GM18502 (cell line): ENCODE results near the gene NAV2.
"Not testable (repeated sequence)": the region's sequence is repeated elsewhere in the genome, so short reads cannot be mapped to it uniquely, and the experiment has no call there.

ENCODE experiments used
- ATAC-seq: cut with Tn5 transposase; IDR thresholded peaks from one replicate; pipeline ENCODE4 v1.9.1; 2021; ENCODE audit warnings: mild to moderate bottlenecking; ENCODE audit not compliant: unreplicated experiment, poor library complexity

The NAV2 gene

GRCh38 chr11:19873730-19874129 is 161.1 kb downstream of the NAV2 start:
- ATAC-seq, result no peak

DNA sequence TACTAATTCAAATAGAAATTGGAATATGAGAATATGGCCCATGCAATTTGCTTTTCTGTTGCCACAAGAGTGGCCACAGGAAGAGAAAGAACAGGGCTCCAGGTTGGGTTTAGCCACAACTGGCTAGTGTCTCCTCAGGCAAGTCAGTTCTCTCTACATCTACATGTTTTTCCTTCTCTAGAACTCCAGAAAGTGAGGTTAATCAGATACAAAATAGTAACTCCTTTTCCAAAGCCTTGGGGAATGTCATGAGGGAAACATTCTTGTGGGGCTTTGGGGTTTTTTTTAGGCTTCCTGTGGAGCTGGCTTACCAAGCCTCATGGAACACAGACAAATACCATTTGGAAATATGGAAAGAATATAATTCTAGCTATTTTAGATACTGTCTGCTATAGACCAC is 161.6 kb downstream of the NAV2 start:
- no peak for ATAC-seq

DNA sequence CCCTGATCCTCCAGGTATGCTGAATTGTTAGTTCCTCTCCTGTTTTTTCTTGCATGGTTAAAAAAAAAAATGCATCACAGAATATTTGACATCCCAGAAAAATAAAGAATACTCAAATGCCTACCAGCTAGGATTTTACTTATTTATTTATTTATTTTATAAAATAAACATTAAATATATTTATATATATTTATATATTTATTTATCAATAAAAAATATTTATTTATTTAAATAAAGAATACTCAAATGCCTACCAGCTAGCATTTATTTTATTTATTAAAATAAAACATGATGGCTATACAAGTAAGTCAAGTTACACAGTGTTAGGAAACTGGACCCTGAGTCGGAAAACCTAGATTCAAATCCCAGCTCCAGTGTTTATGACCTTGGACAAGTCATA is 164.1 kb downstream of the NAV2 start:
- ATAC-seq, result no peak

DNA sequence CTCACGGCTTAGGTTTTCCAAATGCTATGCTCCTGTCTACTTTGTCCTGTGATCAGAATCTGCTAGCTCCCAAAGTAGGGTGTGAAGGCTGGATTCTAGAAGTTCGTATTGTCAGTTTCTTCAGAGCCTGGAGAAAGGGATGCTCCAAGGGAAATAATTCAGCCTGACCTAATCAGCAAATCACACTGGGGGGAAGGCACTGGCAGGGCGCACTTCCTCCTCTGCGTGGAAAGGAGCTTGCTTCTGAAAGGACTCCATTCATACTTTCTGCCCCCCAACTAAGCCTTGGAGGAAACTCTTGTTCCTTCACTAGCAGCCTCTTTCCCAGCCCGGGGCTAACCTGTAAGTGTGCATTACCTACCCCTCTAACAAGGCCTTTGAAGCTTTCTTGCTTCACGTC is 165.9 kb downstream of the NAV2 start:
- no peak for ATAC-seq

DNA sequence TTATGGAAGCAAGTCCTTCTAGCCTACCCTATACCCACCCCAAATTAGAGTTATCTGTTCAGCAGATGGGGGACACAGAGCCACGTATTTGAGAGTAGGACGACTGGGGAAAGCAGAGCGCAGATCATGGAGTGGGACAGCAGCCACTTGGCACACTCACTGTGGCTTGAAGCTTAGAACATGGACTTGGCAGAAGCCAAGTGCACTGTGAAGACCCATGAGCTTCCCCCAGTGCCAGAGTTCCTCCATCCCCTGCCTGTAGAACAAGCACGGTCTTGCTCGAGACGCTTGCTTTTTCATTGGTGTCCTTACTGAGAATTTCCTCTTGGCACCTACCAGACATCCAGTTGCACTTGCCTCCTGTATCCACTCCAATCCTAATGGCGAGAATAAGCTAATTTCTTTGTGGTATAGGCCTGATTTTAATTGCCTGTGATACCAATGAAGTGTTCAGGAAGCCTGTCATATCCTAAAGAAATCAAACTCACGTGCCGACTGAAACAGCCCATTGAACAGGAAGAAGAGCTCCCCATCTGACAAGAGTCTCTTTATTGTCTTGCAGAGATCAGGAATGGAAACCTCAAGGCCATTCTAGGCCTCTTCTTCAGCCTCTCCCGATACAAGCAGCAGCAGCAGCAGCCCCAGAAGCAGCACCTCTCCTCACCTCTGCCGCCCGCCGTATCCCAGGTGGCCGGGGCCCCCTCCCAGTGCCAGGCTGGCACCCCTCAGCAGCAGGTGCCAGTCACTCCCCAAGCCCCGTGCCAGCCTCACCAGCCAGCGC is 166.9 kb downstream of the NAV2 start:
- ATAC-seq, result no peak

- ATAC-seq, result no peak
Measured at GRCh38 chr11:19880088-19880345, 167.4 kb downstream of the NAV2 start.

- no peak for ATAC-seq
Measured at GRCh38 chr11:19881177-19881576, 168.5 kb downstream of the NAV2 start.

DNA sequence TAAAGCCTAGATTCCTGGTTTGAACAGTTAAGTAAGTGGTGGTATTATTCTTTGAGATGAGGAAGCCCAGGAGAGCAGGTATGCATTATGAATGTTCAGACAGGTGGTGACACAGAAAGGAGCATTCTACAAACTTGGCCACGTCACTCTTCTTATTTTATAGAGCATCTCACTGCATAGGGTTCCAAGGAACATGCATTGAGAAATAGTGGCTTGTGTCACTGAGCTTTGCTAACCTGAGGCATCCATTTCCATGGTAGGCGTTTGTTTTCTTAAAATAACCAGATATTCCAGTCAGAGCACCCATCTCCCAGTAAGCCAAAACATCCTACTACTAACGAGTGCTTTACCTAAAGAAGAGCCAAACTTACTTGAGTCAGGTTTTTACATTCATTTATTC is 169.7 kb downstream of the NAV2 start:
- ATAC-seq, result no peak

- no peak for ATAC-seq
Measured at GRCh38 chr11:19886498-19886897, 173.9 kb downstream of the NAV2 start.

DNA sequence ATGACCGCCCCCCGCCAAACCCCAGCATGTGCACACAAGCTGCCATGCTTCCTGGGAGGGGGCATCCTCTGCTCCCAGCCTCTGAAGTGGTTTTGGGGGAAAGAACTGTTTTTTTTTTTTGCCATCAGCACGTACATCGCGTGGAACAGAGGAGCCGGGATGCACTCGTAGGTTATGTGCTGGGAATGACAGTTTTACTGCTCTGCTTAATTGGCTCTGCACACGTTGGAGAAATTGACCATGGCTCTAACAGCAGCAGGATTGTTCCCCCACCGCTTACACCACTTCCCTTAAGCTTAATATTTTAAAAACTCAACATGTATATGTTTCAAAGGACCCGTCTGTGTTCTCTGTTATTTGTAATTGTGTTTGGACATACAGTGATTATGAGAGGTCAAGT is 175.2 kb downstream of the NAV2 start:
- ATAC-seq, result no peak

DNA sequence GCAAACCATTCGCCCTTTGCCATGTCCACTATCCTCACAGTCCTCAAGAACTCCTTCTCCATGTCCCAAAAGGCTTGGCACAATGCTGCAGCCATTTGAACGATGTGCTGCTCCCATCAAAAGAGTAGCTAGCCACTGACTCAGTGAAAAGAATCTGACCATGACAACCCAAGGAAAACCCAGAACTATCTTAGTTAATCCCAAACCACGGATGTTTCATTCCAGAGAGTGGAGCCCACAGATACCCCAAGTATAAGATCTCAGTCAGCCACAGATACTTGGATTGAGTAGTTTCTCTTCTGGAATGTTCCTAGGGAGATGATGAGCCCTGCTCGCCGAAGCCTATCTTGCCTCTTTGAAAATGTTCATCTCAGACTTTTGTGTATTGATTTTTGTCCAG is 176.9 kb downstream of the NAV2 start:
- ATAC-seq, result no peak

- ATAC-seq, result no peak
Measured at GRCh38 chr11:19890308-19890707, 177.7 kb downstream of the NAV2 start.

DNA sequence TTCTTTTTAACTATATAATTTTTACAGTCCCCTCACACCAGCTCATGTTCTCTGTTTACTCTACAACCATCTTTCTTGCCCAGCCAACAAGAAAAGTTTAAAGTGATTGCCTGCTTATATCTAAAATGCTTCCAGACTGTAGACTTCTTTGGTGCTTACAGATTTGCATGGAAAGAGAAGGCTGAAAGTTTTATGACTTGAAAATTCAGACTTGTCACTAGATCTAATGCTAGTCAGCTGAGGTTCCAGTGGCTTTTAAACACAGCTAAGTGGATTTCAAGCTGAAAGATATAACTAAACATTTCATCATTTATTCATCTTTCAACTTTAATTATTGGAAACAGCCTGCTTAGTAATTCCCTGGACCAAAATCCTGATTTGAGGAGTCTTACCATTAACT is 178.4 kb downstream of the NAV2 start:
- no peak for ATAC-seq

DNA sequence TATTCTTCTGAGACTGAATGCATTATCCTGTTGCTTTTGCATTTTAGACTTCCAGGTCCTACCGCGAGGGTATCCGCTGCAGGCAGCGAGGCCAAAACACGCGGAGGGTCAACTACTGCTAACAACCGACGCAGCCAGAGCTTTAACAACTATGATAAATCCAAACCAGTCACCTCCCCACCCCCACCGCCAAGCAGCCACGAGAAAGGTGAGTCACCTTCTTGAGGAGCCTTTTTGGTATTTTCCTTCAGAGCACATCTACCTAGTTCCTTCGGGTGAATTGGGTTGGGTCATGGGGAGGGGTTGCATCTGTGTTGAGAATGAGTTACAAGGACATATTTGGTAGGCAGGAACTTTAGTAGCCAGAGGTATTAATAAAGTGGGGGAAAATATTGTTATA is 179.8 kb downstream of the NAV2 start:
- no peak for ATAC-seq

DNA sequence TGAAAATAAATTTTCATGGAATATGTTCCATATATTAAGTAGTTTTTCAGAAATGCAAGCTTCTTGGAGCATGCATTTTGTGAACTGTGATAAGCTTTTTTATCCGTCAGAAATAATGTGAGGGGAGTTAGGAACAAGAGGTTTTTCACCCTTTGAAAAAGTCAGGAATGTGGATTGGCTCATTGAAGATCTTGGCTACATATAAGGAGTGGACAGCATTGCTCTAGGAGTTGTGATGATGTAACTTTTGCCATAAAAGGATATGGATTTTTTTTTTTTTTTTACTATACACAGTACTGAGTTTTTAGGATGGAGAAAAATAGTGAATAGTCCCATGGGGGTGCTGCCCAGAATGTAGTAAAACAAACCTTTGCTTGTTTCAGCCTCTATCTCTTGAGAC is 180.2 kb downstream of the NAV2 start:
- ATAC-seq, result no peak

- no peak for ATAC-seq
Measured at GRCh38 chr11:19894404-19894803, 181.8 kb downstream of the NAV2 start.

GRCh38 chr11:19895037-19895436 is 182.4 kb downstream of the NAV2 start:
- ATAC-seq, result not testable (repeated sequence)

DNA sequence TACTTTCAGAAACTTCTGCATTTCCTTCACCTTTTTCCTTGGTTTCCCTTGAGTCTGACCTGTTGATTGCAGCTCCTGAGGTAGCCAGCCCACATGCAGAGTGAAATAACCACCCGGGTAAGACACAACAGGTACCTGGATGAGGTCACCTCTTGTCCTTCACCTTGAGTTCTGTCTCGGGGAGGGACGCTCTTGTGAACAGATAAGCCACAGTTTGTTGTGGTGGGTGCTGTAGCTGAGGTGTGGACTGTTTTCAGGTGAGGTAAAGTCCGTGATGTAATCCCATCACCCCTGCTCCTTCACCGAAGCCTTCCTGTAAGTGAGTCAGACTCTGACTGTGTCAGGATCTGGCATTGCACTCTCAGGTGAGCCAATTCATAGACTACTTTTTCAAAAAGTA is 183.1 kb downstream of the NAV2 start:
- ATAC-seq, result no peak

- peak; percentile 65 for ATAC-seq
Measured at GRCh38 chr11:19903620-19904069, 191.0 kb downstream of the NAV2 start.

DNA sequence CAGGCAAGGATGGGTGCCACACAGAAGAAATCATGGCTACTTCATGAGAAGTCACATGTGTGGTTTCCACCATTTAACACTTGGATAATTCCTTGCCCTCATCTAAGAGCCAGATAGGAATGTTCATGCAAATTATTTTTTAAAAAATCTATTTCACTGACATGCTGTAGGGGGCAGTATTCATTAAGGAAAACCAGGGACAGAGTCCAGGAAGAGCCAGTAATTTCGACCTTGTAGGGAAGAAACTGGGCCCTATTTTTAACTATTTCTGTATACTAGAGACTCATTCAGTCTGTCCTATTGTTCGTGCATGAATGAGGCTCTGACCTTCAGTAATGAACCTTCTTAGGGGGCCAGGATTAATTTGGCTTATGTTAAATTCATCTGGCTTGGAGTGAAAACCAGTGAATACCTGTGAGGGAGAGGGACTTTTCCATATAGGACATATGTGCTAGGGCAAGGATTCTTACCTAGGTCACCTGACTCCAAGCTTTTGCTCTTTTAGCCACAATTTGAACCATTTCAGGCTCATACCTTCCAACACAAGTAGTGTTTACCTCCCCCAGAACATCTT is 192.7 kb downstream of the NAV2 start:
- no peak for ATAC-seq

GRCh38 chr11:19906126-19906525 is 193.5 kb downstream of the NAV2 start:
- no peak for ATAC-seq

GRCh38 chr11:19907008-19907579 is 194.5 kb downstream of the NAV2 start:
- no peak for ATAC-seq
